Endodermal cell (in vitro differentiated cells): ENCODE results near the gene CTAGE1. TPM values are rescaled to one million over a fixed set of nuclear protein-coding genes. Genes with fewer than 3 reads are reported as not detected.

Source experiments
- DNase-seq: peaks from one replicate; pipeline ENCODE4 v3.0.0-alpha.2; 2017
- H3K27ac ChIP-seq: 2 replicates; pipeline ENCODE4 v1.5.1; 2013; ENCODE audit warnings: mild to moderate bottlenecking, low read depth, low read length, moderate library complexity
- H3K27me3 ChIP-seq: 2 replicates; pipeline ENCODE4 v1.6.1; 2013; ENCODE audit warnings: mild to moderate bottlenecking, low read length, moderate library complexity; ENCODE audit not compliant: insufficient read depth, control insufficient read depth, poor library complexity, severe bottlenecking
- H3K36me3 ChIP-seq: 2 replicates; pipeline ENCODE4 v1.7.0; 2013; ENCODE audit warnings: mild to moderate bottlenecking, low read length, moderate library complexity; ENCODE audit not compliant: control insufficient read depth, insufficient read depth
- H3K4me1 ChIP-seq: one replicate; pipeline ENCODE4 v1.7.0; 2013; ENCODE audit warnings: low read length; ENCODE audit not compliant: control insufficient read depth, insufficient read depth
- H3K4me3 ChIP-seq: 2 replicates; pipeline ENCODE4 v1.5.1; 2013; ENCODE audit warnings: mild to moderate bottlenecking, low read length, moderate library complexity
- H3K9ac ChIP-seq: 2 replicates; pipeline ENCODE4 v1.6.1; 2013; ENCODE audit warnings: mild to moderate bottlenecking, low read length, moderate library complexity; ENCODE audit not compliant: poor library complexity, severe bottlenecking; ENCODE audit errors: extremely low read depth
- H3K9me3 ChIP-seq: 2 replicates; pipeline ENCODE4 v1.6.1; 2013; ENCODE audit warnings: mild to moderate bottlenecking, low read length, moderate library complexity; ENCODE audit not compliant: control insufficient read depth
- H3K27ac Mint-ChIP-seq: 2 replicates; pipeline ENCODE4 v1.8.0; 2020; ENCODE audit warnings: mixed read lengths
- H3K27me3 Mint-ChIP-seq: 2 replicates; pipeline ENCODE4 v1.8.0; 2021; ENCODE audit warnings: mild to moderate bottlenecking, mixed read lengths; ENCODE audit not compliant: insufficient read depth
- H3K36me3 Mint-ChIP-seq: 2 replicates; pipeline ENCODE4 v1.8.0; 2020; ENCODE audit warnings: low read depth, mixed read lengths
- H3K4me1 Mint-ChIP-seq: 2 replicates; pipeline ENCODE4 v1.8.0; 2020; ENCODE audit warnings: mixed read lengths
- H3K4me3 Mint-ChIP-seq: 2 replicates; pipeline ENCODE4 v1.8.0; 2020; ENCODE audit warnings: mild to moderate bottlenecking, moderate library complexity, mixed read lengths
- H3K9me3 Mint-ChIP-seq: 2 replicates; pipeline ENCODE4 v1.8.0; 2020; ENCODE audit warnings: mild to moderate bottlenecking, mixed read lengths
- WGBS, 2 experiments: methylation state at CpG; one replicate each; pipeline versions ENCODE4 v1.1.5 to v1.1.7; 2013; ENCODE audit warnings: missing lambda C conversion rate in 2 of 2, mixed read lengths in 1 of 2; ENCODE audit not compliant: insufficient coverage in 1 of 2, insufficient read length in 1 of 2; 5-methylcytosine and 5-hydroxymethylcytosine counted together
- total RNA-seq, 2 donors: library from RNA; stranded (reverse); fragmentation: NEBNext Ultra II Directional in 1 of 2; extraction: Animal tissue kit (Norgen Biotek cat#: 25700) in 1 of 2; gene quantifications; 2 replicates in 1 of 2; 3 replicates in 1 of 2; pipeline ENCODE4 v1.2.1, GENCODE V29; 2021
- TF ChIP-seq, protein P1 (sequence below): fragments of 200-600 bp; sonication (generic); conservative IDR thresholded peaks from 2 replicates; pipeline ENCODE4 v1.5.0; 2021; ENCODE audit warnings: antibody characterized with exemption, mild to moderate bottlenecking

Gene CTAGE1
- total RNA-seq, 2 donors from 2014 or later: not detected

- H3K27me3 ChIP-seq: no peaks in the 10 kb centered on the region
- Mint-ChIP-seq H3K4me1 (no peaks in the 10 kb centered on the region), H3K9me3 (no peaks in the 10 kb centered on the region), H3K4me3 (no peak overlapping the region), H3K27ac (no peak overlapping the region), H3K27me3 (no peaks in the 10 kb centered on the region), H3K36me3 (no peaks in the 10 kb centered on the region)
- H3K4me1 ChIP-seq: no peaks in the 10 kb centered on the region
- H3K9ac ChIP-seq: no peak overlapping the region
- no peaks in the 10 kb centered on the region for H3K36me3 ChIP-seq
- no peak for DNase-seq
- TF ChIP-seq, protein P1, sequence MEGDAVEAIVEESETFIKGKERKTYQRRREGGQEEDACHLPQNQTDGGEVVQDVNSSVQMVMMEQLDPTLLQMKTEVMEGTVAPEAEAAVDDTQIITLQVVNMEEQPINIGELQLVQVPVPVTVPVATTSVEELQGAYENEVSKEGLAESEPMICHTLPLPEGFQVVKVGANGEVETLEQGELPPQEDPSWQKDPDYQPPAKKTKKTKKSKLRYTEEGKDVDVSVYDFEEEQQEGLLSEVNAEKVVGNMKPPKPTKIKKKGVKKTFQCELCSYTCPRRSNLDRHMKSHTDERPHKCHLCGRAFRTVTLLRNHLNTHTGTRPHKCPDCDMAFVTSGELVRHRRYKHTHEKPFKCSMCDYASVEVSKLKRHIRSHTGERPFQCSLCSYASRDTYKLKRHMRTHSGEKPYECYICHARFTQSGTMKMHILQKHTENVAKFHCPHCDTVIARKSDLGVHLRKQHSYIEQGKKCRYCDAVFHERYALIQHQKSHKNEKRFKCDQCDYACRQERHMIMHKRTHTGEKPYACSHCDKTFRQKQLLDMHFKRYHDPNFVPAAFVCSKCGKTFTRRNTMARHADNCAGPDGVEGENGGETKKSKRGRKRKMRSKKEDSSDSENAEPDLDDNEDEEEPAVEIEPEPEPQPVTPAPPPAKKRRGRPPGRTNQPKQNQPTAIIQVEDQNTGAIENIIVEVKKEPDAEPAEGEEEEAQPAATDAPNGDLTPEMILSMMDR: no peak
- no peak overlapping the region for H3K27ac ChIP-seq
- no peaks in the 10 kb centered on the region for H3K9me3 ChIP-seq
- WGBS, 2 experiments: 92 to 100% methylated on average over 2 to 5 of the region's 6 CpGs
- H3K4me3 ChIP-seq: no peak overlapping the region
Measured at GRCh38 chr18:22391407-22392345, 26.0 kb downstream of the CTAGE1 start.

- WGBS, 2 experiments: 89 to 100% methylated on average over 1 of the region's 1 CpG
Measured at GRCh38 chr18:22387787-22388186, 29.9 kb downstream of the CTAGE1 start.

DNA sequence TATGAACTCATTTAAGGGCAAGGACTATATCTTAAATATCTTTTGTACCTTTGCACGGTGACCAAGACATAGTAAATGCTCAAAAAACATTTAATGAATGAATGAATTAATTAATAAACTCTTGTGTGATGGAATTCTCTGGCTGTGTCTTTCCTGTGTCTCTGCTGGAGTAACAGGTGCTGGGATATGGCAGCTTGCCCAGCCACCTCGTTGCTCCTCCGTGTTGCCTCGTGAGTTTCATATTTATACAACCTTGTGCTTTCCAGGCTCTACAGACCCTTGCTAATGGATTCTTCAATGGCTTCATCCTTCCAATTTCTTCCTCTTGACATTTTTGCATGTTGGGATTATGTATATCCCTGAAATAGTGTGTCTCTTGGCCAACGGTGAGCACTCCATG, 30.4 kb downstream of the CTAGE1 start:
- no peak for DNase-seq
- Histone ChIP-seq H3K36me3 (no peaks in the 10 kb centered on the region), H3K27me3 (no peaks in the 10 kb centered on the region), H3K9me3 (no peaks in the 10 kb centered on the region), H3K27ac (no peak overlapping the region), H3K4me1 (no peaks in the 10 kb centered on the region), H3K9ac (no peak overlapping the region), H3K4me3 (no peak overlapping the region)
- H3K36me3 Mint-ChIP-seq: no peaks in the 10 kb centered on the region
- peaks cover 3% of the 10 kb centered on the region for H3K4me1 Mint-ChIP-seq
- H3K27me3 Mint-ChIP-seq: peaks cover 5% of the 10 kb centered on the region
- H3K27ac Mint-ChIP-seq: no peak overlapping the region
- 97 to 100% methylated on average over 3 to 4 of the region's 5 CpGs for WGBS, 2 experiments
- TF ChIP-seq, protein P1: no peak
- no peak overlapping the region for H3K4me3 Mint-ChIP-seq
- no peaks in the 10 kb centered on the region for H3K9me3 Mint-ChIP-seq

More at GRCh38 chr18:22387787-22388186, 29.9 kb downstream of the CTAGE1 start:
- Mint-ChIP-seq H3K4me1 (peaks cover 3% of the 10 kb centered on the region), H3K36me3 (no peaks in the 10 kb centered on the region), H3K27me3 (peaks cover 4% of the 10 kb centered on the region), H3K9me3 (no peaks in the 10 kb centered on the region), H3K4me3 (no peak overlapping the region), H3K27ac (no peak overlapping the region)
- H3K27me3 ChIP-seq: no peaks in the 10 kb centered on the region
- no peaks in the 10 kb centered on the region for H3K9me3 ChIP-seq
- H3K9ac ChIP-seq: no peak overlapping the region
- TF ChIP-seq, protein P1: no peak
- DNase-seq: no peak
- H3K27ac ChIP-seq: no peak overlapping the region
- H3K36me3 ChIP-seq: no peaks in the 10 kb centered on the region
- H3K4me1 ChIP-seq: no peaks in the 10 kb centered on the region
- H3K4me3 ChIP-seq: no peak overlapping the region
